GM23338 (cell line): Measurements from ENCODE around the gene KIRREL3.

Source experiments
- POLR2AphosphoS5 ChIP-seq: IDR thresholded peaks from 2 replicates; pipeline ENCODE4 v1.6.1; 2016; ENCODE audit warnings: antibody characterized with exemption, low read depth
- TF ChIP-seq, protein P1 (sequence below), 2 experiments: fragments of 200-600 bp in 1 of 2; sonication (generic) in 1 of 2; conservative IDR thresholded peaks; 2 replicates each; pipeline versions ENCODE4 v1.5.1 to v1.6.1; 2016 to 2017; ENCODE audit warnings: antibody characterized with exemption in 2 of 2, low read depth in 2 of 2, mild to moderate bottlenecking in 2 of 2, moderate library complexity in 1 of 2
- TF ChIP-seq, protein P2 (sequence below): IDR thresholded peaks from one replicate; pipeline ENCODE4 v1.6.1; 2018; ENCODE audit warnings: antibody characterized with exemption; ENCODE audit not compliant: unreplicated experiment

DNA sequence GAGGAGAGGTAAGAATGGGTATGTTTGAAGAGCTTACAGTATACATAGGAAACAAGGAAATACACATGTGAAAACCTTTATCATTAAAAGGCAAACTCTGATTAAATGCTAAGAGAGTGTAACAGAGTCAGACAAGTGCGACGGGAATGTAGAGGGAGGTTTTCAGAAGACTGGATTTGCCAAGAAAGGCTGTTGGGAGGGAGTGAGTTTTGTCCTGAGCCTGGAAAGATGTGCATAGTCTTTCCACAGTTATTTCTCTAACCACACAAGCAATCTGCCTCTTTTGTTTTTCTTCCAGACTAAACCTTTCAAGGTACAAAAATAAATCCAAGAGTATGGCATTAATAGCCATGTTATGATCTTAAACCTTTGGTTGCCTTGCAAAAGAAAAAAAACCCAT lies 170.9 kb downstream of the KIRREL3 start:
- TF ChIP-seq, protein P1, sequence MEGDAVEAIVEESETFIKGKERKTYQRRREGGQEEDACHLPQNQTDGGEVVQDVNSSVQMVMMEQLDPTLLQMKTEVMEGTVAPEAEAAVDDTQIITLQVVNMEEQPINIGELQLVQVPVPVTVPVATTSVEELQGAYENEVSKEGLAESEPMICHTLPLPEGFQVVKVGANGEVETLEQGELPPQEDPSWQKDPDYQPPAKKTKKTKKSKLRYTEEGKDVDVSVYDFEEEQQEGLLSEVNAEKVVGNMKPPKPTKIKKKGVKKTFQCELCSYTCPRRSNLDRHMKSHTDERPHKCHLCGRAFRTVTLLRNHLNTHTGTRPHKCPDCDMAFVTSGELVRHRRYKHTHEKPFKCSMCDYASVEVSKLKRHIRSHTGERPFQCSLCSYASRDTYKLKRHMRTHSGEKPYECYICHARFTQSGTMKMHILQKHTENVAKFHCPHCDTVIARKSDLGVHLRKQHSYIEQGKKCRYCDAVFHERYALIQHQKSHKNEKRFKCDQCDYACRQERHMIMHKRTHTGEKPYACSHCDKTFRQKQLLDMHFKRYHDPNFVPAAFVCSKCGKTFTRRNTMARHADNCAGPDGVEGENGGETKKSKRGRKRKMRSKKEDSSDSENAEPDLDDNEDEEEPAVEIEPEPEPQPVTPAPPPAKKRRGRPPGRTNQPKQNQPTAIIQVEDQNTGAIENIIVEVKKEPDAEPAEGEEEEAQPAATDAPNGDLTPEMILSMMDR (conservative IDR thresholded peaks at IDR 0.05; ENCODE audit: low read depth in 2 of 2) = no peak
- TF ChIP-seq, protein P2, sequence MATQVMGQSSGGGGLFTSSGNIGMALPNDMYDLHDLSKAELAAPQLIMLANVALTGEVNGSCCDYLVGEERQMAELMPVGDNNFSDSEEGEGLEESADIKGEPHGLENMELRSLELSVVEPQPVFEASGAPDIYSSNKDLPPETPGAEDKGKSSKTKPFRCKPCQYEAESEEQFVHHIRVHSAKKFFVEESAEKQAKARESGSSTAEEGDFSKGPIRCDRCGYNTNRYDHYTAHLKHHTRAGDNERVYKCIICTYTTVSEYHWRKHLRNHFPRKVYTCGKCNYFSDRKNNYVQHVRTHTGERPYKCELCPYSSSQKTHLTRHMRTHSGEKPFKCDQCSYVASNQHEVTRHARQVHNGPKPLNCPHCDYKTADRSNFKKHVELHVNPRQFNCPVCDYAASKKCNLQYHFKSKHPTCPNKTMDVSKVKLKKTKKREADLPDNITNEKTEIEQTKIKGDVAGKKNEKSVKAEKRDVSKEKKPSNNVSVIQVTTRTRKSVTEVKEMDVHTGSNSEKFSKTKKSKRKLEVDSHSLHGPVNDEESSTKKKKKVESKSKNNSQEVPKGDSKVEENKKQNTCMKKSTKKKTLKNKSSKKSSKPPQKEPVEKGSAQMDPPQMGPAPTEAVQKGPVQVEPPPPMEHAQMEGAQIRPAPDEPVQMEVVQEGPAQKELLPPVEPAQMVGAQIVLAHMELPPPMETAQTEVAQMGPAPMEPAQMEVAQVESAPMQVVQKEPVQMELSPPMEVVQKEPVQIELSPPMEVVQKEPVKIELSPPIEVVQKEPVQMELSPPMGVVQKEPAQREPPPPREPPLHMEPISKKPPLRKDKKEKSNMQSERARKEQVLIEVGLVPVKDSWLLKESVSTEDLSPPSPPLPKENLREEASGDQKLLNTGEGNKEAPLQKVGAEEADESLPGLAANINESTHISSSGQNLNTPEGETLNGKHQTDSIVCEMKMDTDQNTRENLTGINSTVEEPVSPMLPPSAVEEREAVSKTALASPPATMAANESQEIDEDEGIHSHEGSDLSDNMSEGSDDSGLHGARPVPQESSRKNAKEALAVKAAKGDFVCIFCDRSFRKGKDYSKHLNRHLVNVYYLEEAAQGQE = no peak
- no peak for TF ChIP-seq POLR2AphosphoS5
